ENCODE results near the gene HEYL.
"Not testable (repeated sequence)": the region's sequence is repeated elsewhere in the genome, so short reads cannot be mapped to it uniquely, and the experiment has no call there.

Gene HEYL

DNA sequence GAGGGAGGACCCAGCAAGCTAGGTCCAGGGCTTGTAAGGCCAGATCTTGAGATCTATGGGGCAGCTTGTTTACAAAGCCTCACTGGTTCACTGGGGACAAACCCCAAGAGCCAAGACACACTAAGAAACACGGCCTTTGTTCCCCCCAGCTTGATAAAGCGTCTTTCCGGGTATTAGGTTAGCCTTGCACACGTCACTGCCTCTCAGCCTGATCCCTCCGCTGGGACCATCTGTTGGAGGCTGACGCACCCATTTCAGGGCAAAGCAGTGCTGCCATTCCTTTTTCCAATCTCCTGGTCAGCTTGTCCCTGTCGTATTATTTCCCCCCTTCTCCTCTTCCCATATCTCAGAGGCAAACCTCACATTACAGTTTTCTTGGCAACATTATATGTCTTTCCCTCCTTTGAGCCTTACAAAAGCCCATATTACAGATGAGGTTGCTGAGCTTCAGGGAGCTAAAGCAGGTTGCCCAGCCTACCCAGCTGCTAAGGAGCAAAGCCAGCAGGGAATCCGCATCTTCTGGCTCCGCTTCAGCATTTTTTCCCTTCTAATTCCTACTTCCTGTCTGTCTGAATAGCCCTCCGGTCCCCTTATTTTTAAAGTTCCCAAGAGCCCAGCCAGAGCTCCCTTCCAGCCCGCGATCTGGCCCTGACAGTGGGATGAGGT is 4.1 kb downstream of the HEYL start:
- DNase-seq: no peak

DNA sequence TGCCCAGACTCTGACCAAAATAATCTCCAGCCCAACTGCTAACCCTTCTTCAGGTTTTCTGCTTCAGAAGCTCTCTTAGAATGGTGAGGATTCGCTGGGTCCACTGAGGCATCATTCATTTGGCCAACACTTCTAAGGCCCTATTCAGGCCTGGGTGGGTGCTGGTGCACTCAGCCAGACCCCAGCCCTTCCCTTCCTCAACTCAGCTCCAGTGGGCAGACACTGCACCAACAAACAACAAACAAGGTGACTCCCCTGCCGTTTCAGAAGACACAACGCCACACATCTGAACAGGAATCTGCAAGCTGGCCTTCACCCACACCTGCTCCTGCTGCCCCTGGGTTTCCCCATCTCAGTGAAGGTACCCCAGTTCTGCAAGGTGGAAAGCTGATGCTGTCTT is 6.0 kb downstream of the HEYL start:
- no peak for DNase-seq

DNA sequence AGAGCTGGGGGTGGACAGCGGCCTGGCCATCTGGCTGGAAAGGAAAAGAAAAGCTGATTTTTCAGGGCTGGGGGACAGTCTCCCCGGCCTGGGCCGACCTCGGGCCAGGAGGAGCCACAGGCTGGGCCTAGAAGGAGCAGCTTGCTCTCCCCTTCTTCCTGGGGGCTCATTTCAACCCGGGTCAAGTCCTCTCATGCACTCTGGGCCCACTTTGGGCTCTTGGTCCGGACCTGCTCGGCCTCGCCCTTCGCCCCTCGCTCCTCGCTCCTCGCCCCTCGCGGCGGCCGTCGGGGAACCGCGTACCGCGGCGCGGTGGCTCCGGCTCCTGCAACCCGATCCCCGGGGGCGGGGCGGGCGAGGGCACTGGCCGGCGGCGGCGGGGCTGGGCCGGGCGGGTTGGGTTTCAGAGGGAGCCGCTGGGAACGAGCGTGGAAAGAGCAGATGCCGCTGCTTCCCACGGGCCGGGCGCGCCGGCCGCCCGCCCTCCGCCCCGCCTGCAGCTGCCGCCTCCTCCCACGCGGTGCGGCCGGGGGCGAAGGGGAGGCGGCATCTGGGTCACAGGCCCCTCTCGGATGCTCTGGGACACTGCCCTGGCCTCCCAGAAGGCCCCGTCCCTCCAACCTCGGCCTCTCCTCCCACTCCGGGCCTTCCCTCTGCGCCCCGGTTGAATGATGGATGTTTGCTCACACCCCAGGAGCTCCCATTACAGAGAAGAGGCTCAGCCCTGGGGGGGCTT is 6.6 kb downstream of the HEYL start:
- DNase-seq: no peak

DNA sequence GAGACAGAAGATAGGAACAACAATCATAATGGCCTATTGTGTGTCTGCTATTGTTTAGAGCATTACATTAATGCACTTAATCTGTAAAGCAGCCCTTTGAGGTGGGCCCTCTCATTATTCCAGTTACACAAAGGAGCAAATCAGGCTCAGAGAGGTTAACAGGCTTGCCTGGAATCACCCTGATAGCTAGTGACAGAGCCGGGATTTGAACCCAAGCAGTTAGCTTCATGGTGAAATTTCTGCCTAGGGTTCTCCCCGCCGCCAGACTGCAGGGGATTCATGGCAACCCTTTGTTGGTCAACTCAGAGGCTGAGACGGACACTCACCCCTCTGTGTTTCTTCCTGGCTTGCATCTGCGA is 7.1 kb downstream of the HEYL start:
- no peak for DNase-seq

DNA sequence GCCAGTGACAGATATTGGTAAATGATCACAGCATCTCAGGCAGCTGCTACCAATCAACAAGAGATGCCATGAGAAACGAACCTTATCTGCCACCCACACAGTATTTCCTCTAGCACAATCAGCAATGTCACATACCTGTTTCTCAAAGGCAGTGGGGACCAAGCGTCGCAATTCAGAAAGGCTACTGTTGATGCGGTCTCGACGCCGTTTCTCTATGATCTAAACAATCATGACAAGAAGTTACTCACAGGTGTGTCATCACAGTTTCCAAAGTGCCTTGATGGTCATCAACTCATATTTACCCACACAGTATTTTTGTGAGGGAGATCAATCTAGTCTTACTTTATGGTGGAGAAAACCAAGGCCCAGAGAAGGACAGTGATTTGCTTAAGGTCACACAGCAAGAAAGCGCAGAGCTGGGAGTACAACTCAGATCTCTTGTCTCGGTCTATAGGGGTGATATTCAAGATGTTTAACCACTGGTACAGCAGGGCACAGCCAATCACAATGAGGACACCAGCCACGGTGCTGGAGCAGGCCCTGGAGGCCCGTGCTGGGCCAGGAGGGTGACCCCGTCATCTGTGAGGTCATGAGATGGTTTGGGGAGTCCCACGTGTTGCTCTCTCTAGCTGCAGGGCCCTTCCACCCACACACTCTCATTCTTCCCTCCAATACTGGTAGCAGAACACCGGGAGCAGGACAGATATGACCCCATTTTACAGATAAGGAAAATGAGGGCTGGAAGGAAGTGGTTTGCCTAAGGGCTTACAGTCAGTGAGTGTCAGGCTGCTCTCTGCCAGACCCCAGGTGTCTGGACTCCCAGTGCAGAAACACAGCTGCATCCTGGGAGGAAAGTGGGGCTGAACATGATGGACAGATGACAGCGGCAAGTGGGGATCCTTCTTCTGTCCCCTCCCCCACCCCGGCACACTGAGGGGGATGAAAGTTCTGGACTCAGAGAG is 7.8 kb downstream of the HEYL start:
- DNase-seq: peak; percentile 18

DNA sequence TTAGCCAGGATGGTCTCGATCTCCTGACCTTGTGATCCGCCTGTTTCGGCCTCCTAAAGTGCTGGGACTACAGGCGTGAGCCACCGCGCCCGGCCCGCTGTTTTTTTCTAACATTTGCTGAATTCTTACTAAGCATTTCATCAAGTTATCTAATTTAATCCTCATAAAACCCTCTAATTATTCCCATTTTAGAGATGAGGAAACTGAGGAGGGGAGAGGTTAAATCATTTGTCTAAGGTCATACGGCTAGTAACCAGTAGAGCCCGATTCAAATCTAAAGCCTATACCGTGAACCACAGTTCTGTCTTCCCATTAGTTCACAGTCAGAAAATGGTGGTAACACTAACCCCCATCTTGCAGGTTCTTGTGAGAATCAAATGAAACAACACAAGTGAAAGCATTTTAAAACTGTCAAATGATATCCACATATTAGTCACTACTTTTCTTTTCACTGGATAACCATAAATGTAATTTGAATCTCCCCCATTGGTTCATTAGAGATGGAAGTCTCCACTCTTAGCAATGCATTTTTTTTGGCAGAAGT is 10.6 kb downstream of the HEYL start:
- DNase-seq: no peak

DNA sequence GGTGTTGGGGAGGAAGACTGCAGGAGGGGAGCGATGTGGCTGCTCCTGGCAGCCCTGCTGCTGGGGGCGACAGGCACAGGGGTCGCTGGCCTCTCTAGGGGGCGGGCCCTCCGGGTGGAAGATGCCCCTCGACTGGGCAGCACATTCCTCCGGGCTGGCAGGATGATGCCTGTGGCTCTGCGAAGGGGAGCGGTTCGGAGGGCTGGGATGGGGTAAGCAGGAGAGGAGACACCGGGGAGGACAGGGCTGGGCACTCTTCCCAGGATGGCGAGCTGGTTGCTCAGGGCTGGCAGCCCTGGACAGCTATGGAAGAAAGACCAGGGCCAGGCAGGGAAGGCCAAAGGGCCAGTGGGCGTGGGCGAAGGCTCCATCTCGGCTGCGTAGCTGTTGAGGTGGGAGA is 12.8 kb downstream of the HEYL start:
- DNase-seq: no peak

DNA sequence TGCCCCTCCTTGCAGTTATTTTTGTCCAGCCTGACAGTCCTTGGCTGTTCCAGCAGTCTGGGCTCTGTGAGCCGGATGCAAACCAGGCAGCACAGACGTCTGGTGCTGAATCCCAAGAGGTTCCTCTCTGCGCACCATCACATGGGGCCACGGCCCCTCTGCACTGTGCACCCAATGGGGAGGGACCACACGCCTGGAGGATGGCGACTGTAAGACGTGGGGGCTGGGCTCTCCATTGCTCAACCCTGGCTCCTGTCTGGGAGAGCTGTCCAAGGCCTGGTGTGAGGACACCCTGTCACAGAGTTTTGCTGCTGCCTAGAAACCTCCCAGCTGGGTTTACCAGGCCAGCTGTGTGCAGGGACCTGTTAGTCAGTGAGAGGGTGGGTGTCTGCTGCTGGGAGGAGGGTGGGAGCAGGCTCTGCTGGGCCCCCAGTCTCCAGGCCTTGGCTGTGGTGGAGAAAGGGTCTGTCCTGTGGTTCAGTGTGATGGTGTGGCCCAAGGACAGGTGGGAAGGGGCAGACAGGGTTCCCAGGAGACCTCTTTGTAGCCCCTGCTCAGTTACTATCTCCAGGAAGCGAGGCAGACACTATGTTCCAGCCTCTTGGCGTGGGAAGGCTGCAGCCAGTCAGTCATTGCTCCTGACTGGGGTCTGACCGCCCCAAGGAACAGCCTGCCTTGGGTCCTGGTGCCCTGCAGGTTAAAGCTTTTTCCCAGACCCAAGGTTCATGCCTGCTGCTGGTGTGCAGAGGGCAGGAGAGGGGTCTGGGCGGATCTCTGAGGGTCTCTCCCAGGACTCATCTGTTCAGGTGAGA is 13.8 kb downstream of the HEYL start:
- DNase-seq: no peak

DNA sequence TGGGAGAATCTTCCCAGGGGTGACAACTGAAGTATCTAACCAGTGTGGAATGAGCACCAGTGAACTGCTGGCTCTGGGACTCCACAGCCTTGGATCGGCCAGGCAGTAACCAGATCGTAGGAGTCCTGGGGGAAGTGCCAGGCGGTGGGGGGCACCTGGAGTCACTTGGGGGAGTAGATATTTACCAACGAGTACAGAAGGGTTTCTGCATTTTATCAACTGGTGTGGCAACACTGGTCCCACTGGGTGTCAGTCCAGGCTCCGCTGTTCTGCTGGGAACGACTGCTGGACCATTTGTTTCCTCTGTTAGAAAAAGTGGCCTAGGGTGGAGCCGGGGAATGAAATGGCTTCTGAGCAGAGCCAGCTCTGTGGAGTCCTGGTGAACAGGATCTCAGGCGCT is 14.4 kb downstream of the HEYL start:
- no peak for DNase-seq

DNA sequence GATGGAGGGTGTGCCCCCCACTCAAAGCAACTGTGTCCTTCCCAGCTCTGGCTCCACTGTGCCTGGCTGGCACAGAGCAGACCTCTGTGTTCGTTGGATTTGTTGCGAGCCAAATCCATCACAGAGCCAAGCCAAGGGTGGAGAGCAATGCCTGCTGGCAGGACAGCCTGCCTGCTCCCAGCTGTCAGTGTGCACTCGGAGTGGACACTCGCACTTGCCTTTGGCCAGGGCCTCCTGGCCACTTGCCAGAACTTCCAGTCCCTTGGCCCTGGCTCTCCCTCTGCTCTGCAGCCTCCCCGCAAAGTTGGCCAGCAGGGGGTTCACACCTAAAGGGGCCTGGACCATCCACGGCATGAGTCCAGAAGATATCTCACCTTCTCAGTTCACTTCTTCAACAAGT is 16.4 kb downstream of the HEYL start:
- DNase-seq: no peak

DNA sequence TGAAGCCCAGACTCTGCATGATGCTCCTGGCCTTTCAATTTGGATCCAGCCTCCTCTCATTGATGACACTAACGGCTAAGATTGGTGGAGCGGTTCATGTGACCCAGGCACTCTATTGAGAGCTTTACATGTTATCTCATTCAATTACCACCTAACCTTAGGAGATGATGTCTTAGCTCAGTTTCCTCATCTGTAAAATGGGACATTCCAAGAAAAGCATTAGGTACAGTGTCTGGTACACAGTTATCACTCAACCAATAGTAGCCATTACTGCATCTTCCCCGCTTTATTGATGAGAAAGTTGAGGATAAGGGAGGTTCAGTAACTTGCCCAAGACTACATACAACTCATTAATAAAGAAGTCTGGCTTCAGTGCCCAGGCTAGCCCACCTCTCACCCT is 17.0 kb downstream of the HEYL start:
- no peak for DNase-seq

DNA sequence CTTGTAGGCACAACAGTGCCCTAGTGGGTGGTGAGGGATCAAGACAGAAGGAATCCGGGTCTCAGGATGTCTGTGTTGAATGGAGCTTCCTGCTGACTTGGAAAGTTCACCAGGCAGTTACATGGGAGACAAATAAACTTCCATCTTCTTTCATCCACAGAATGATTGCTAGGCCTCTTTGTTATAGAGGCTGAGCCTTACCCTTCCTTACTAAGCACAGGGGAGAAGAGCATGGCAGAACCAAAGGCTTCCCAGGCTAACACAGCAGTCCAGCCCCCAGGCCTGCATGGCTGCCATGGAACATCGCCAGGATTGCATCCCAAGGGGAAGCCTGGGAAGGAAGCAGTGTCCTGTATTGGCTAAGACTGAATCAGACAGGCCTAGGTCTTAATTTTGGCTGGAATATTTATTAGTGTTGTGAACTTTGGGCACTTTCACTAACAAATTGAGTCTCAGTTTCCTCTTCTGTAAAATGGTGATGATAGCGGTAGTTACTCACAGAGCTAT is 18.7 kb downstream of the HEYL start:
- DNase-seq: no peak

DNA sequence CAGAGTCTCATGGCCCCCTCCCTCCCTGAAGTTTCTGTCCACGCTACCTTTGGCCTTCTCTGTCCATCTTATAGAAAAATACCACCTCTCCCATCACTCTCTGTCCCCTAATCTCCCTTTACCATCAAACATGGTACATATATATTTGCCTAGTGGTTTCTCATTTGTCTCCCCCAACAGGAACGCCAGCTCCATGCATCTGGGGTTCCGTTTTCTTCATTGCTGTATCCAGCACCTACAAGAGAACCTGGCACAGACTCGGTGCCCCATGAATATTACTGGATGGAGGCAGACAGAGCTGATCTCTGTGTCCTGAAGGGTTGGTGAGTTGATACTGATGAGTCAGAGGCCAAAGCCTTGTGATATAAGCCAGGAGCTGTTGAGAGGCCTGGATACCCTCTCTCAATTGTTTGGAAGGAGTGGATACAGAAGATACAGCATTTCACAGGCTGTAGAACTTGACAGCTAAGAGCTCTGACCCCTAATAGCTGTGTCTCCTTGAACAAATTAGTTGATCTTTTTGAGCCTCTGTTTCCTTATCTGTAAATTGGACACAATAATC is 21.9 kb downstream of the HEYL start:
- DNase-seq: no peak

DNA sequence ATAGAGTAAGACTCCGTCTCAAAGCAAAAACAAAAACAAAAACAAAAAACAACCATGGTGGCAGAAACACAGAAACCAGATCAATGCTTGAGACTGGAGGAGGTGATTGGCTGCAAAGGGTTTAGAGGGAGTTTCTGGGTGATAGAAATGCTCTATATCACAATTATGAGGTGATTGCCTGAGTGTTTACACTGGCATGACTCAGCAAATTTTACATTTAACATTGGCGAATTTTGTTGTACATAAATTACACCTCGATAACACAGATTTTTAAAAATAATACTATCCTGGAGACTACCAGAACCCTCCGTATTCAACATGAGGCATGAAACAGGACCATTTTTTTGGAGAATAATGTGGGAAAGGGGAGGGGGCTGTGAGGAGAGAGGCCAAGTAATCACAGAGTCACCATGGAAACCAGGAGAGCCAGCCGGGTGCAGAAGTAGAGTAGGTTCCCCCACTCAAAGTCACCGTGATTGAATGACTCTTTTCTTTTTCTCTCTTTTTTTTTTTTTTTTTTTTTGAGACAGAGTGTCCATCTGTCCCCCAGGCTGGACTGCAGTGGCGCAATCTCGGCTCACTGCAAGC is 24.3 kb downstream of the HEYL start:
- DNase-seq: no peak

DNA sequence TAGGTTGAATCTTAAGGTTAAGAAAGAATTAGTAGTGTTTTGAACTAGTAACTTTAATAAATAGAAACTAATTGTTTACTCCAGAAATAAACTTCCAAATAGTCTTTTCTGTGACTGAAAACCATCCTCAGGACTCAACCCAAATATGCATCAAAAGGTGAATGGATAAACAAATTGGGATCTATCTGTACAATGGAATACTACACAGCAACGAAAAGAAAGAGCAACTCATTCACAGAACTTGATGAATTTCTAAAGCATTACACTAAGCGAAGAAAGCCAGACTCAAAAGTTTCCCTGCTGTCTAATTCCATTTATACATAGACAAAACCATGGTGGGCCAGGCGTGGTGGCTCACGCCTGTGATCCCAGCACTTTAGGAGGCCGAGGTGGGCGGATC is 25.0 kb downstream of the HEYL start:
- no peak for DNase-seq

DNA sequence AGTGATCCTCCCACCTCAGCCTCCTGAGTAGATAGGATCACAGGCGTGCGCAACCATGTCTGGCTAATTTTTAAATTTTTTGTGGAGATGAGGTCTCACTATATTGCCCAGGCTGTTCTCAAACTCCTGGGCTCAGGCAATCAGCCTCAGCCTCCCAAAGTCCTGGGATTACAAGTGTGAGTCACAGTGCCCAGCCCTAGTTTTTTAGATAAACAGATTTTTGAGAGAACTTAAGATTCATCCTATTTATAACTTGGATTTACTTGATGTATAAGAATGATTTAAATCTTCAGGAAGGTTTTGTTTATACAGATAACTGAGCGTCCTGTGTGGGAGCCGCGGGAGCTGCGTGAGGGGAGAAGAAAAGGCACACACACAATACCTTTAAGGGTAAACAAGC is 26.2 kb downstream of the HEYL start:
- no peak for DNase-seq

DNA sequence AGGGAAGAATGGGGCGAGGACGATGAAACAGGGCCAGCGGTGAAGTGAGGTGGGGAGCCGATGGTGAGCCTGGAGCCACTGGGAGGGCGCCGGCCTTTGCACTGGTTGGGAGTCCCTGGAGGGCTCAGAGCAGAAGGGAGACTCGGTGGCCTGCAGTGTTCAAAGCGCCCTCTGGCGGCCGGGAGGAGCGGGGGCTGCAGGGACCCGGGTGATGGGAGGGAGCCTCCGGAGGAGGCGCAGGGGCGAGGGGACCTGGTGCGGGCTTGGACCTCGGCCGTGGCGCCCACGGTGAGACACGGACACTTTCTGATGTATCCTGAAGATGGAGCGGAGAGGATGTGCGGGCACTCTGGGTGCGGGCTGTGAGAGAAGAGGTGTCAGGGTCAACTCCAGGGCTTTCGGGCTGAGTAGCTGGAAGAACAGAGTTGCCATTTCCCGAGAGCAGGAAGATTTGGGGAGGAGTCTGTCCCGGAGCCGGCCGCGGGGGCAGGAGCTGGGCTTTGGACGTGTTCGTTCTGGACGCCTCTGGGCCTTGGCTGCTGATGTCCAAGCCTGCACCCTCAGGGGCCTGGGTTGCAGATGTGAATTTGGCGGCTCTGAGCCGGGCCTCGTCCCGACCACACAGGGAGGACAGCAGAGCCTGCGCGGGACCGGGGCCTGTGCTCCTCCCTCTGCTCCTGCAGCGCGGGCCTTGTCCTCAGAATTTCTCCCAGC is 29.7 kb downstream of the HEYL start:
- DNase-seq: peak; percentile 83

DNA sequence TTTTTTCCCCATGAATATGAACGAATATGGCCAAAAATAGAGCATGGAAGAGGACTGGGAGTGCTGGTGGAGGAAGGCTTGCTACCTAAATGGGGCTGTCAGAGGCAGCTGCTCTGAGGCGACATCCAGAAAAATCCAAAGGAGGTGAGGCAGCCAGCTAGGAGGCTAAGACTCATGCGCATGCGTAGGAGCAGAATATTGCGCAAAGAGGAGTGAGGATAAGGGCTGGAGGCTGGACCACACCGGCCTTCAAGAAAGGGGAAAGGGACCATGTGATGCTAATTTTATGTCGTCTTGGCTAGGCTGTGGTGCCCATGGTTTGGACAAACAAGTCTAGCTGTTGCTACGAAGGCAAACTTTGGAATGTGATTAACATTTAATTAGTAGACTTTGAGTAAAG is 30.5 kb downstream of the HEYL start:
- no peak for DNase-seq

DNA sequence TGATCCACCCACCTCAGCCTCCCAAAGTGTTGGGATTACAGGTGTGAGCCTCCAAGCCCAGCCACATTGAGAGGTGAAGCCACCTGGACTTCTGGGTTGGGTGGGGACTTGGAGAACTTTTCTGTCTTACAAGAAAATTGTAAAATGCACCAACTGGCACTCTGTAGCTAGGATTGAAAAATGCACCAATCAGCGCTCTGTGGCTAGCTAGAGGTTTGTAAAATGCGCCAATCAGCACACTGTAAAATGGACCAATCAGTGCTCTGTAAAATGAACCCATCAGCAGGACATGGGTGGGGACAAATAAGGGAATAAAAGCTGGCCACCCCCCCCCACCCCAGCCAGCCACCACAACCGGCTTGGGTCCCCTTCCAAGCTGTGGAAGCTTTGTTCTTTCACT is 35.8 kb downstream of the HEYL start:
- DNase-seq: not testable (repeated sequence)

DNA sequence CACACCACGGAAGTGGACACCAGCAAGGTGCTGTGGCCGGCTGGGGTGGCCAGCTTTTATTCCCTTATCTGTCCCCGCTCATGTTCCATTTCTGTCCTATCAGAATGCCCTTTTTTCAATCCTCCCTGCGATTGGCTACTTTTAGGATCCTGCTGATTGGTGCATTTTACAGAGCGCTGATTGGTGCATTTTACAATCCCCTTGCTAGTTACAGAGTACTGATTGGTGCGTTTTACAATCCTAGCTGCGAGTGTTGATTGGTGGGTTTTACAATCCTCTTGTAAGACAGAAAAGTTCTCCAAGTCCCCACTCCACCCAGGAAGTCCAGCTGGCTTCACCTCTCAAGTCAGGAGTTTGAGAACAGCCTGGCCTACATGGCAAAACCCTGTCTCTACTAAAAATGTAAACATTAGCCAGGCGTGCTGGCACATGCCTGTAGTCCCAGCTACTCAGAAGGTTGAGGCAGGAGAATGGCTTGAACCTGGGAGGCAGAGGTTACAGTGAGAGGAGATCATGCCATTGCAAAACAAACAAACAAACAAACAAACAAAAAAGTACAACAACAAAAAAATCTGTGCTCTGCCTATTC is 37.7 kb downstream of the HEYL start:
- not testable (repeated sequence) for DNase-seq

DNA sequence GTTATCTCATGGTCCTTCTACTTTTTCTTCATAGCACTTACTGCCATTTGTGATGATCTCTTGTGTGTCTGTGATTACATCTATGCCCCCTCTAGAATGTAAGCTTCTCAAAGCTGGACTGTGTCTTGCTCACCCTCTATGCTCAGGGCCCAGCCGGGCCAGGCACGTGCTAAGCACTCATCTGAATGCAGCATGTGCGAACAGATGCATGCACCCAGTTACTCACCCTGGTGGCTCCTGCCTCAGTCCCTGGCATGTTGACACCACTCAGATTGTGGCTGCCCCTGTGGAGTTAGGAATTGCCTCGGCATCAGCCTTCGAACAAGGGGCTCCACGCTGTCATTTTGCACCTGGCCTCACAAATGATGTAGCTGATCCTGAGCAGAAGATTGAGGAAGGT is 43.3 kb downstream of the HEYL start:
- no peak for DNase-seq
